ENCODE measurements around the gene CDH13.

The CDH13 gene

DNA sequence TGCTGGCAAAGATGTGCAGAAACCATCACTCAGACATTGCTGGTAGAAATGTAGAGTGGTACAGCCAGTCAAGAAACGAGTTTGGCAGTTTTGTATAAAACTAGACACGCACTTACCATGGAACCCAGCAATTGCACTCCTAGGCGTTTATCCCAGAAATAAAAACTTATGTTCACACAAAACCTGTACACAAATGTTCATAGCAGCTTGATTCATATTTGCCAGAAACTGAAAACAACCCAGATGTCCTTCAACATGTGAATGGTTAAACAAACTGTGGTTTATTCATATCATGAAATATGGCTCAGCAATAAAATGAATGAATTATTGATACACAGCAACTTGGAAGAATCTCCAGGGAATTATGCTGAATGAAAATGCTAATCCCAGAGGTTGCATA is 570.0 kb downstream of the CDH13 start:
- Mint-ChIP-seq H3K4me1 (no peaks in the 10 kb centered on the region), H3K9me3 (no peaks in the 10 kb centered on the region), H3K27me3 (ENCODE audit: low read depth, poor library complexity) (peaks cover 24% of the 10 kb centered on the region), H3K36me3 (ENCODE audit: low read depth) (no peaks in the 10 kb centered on the region), H3K4me3 (no peak overlapping the region), H3K27ac (no peak overlapping the region)
- TF ChIP-seq, protein P1, sequence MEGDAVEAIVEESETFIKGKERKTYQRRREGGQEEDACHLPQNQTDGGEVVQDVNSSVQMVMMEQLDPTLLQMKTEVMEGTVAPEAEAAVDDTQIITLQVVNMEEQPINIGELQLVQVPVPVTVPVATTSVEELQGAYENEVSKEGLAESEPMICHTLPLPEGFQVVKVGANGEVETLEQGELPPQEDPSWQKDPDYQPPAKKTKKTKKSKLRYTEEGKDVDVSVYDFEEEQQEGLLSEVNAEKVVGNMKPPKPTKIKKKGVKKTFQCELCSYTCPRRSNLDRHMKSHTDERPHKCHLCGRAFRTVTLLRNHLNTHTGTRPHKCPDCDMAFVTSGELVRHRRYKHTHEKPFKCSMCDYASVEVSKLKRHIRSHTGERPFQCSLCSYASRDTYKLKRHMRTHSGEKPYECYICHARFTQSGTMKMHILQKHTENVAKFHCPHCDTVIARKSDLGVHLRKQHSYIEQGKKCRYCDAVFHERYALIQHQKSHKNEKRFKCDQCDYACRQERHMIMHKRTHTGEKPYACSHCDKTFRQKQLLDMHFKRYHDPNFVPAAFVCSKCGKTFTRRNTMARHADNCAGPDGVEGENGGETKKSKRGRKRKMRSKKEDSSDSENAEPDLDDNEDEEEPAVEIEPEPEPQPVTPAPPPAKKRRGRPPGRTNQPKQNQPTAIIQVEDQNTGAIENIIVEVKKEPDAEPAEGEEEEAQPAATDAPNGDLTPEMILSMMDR (IDR thresholded peaks at IDR 0.05), result no peak
- DNase-seq, result no peak

DNA sequence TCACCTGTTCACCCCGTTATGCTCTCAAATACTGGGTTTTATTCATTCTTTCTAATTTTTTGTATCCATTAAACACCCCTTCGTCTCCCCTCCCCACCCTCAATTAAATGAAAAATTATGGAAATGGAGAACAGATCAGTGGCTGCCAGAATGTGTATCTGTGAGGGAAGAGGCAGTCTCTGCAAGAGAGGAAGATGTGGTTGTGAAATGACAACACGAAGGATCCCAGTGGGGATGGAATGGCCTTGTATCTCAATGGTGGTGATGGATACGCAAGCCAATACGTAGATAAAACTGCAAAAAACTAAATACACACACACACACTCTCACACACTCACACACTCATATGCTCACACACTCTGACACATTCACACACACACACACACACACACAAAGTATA is 570.7 kb downstream of the CDH13 start:
- no peak for DNase-seq
- Mint-ChIP-seq H3K36me3 (ENCODE audit: low read depth) (no peaks in the 10 kb centered on the region), H3K9me3 (no peaks in the 10 kb centered on the region), H3K4me1 (no peaks in the 10 kb centered on the region), H3K27ac (no peak overlapping the region), H3K27me3 (ENCODE audit: low read depth, poor library complexity) (peaks cover 24% of the 10 kb centered on the region), H3K4me3 (no peak overlapping the region)
- TF ChIP-seq, protein P1 (IDR thresholded peaks at IDR 0.05), result no peak

DNA sequence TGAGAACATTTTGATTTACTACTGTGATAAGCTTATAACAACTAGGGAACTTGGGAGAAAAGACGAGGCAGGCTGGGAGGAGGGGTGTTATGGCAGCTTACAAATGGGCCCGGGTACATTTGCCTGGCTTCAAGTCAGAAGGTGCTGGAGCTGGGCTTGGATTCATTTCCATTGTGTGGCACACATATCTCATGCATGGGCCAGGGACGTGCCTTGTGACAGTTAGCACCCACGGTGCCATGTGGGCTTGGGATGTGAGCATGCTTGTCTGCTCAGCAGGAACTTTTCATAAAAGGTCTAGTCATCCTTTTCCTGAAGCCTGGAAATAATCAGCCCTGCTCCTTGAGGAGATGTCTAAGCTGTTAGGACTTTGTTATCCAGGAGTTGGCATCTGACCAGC is 572.2 kb downstream of the CDH13 start:
- TF ChIP-seq, protein P1 (IDR thresholded peaks at IDR 0.05), result no peak
- peaks cover 11% of the 10 kb centered on the region for H3K27me3 Mint-ChIP-seq (ENCODE audit: low read depth, poor library complexity)
- H3K4me1 Mint-ChIP-seq, result no peaks in the 10 kb centered on the region
- H3K36me3 Mint-ChIP-seq (ENCODE audit: low read depth), result no peaks in the 10 kb centered on the region
- no peak overlapping the region for H3K27ac Mint-ChIP-seq
- no peaks in the 10 kb centered on the region for H3K9me3 Mint-ChIP-seq
- H3K4me3 Mint-ChIP-seq, result no peak overlapping the region
- DNase-seq, result no peak

DNA sequence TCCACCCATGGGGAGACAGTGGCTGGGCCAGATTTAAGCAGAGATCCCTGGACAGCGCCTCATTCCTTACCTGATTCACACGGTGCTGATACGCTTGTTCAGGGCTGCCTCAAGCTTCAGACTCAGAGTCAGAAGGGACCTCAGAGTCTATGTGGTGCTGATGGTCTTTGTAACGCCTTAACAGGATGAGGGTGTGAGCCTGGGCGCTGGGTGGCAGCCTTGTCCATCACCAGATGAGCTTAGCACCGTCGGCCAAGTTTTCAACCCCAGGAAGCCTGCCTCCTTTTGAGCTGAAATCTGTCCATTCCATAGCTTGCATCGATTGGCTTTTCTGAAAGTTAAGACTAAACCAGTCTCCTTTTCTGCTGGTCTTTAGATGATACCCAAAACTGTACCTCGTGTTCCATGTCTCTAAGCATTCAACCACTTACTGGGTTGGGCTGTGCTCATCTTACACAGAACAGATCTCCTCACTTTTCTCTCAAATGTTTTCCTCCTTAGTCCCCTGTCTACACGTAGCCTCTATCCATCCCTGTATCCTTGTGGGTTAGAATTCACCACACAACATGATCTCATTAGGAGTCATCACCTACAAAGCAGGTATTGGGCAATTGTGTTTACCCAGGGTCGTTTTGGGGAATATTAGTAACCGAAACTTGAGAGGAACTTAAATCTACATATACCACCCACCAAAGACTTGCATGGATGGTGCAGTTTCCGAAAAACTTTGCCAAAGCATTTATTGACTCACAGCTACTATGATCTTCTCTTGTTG is 573.4 kb downstream of the CDH13 start:
- H3K27ac Mint-ChIP-seq, result no peak overlapping the region
- no peak for DNase-seq
- H3K36me3 Mint-ChIP-seq (ENCODE audit: low read depth), result no peaks in the 10 kb centered on the region
- TF ChIP-seq, protein P1 (IDR thresholded peaks at IDR 0.05), result no peak
- H3K9me3 Mint-ChIP-seq, result peaks cover 2% of the 10 kb centered on the region
- H3K4me3 Mint-ChIP-seq, result no peak overlapping the region
- H3K27me3 Mint-ChIP-seq (ENCODE audit: low read depth, poor library complexity), result peaks cover 7% of the 10 kb centered on the region
- H3K4me1 Mint-ChIP-seq, result no peaks in the 10 kb centered on the region

DNA sequence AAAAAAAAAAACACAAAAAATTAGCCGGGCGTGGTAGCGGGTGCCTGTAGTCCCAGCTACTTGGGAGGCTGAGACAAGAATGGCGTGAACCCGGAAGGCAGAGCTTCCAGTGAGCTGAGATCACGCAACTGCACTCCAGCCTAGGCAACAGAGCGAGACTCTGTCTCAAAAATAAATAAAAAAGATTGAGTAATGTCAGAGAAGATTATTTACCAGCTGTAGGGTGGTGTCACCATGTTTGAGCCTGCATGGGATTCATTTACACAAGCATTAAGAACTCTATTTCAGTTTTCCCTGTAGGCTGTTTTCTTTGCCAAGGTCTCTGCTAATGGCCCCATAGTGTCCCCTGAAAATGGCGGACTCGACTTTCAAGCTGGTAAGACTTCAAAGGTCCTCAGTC is 575.0 kb downstream of the CDH13 start:
- H3K9me3 Mint-ChIP-seq, result peaks cover 4% of the 10 kb centered on the region
- H3K4me1 Mint-ChIP-seq, result no peaks in the 10 kb centered on the region
- DNase-seq, result no peak
- no peak overlapping the region for H3K4me3 Mint-ChIP-seq
- TF ChIP-seq, protein P1 (IDR thresholded peaks at IDR 0.05), result no peak
- H3K36me3 Mint-ChIP-seq (ENCODE audit: low read depth), result no peaks in the 10 kb centered on the region
- peaks cover 4% of the 10 kb centered on the region for H3K27me3 Mint-ChIP-seq (ENCODE audit: low read depth, poor library complexity)
- no peak overlapping the region for H3K27ac Mint-ChIP-seq

DNA sequence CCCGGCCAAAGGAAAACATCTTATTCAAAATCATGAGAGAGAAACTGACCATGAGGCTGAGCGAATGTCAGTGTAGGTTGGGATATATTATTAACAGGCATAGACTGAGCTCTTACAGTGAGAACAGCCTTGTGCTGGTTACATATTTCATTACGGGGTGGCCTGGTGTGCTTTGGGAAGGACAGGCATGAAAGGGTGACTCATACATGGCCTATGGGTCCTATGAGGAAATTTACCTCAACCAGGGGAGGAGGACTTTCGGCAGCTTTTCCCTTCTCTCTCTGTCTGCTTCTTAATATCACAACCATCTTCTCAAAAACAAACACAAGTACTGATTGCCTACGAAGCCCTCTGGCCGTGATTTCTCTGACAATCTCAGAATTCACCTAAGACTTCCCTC is 579.1 kb downstream of the CDH13 start:
- Mint-ChIP-seq H3K9me3 (peaks cover 4% of the 10 kb centered on the region), H3K27me3 (ENCODE audit: low read depth, poor library complexity) (peaks cover 4% of the 10 kb centered on the region), H3K4me1 (peaks cover 3% of the 10 kb centered on the region), H3K36me3 (ENCODE audit: low read depth) (no peaks in the 10 kb centered on the region), H3K4me3 (no peak overlapping the region), H3K27ac (no peak overlapping the region)
- TF ChIP-seq, protein P1 (IDR thresholded peaks at IDR 0.05), result no peak
- DNase-seq, result no peak

Data from nephron progenitor cell (in vitro differentiated cells).